GM12892 (cell line): ENCODE measurements around the gene FBXW8.

Source experiments
- POLR2A ChIP-seq: IDR thresholded peaks from 2 replicates; pipeline ENCODE4 v1.6.1; 2011; ENCODE audit warnings: low read depth, low read length, control low read depth
- POLR2AphosphoS5 ChIP-seq: IDR thresholded peaks from 2 replicates; pipeline ENCODE4 v1.6.1; 2011; ENCODE audit warnings: low read depth, low read length, control low read depth

DNA sequence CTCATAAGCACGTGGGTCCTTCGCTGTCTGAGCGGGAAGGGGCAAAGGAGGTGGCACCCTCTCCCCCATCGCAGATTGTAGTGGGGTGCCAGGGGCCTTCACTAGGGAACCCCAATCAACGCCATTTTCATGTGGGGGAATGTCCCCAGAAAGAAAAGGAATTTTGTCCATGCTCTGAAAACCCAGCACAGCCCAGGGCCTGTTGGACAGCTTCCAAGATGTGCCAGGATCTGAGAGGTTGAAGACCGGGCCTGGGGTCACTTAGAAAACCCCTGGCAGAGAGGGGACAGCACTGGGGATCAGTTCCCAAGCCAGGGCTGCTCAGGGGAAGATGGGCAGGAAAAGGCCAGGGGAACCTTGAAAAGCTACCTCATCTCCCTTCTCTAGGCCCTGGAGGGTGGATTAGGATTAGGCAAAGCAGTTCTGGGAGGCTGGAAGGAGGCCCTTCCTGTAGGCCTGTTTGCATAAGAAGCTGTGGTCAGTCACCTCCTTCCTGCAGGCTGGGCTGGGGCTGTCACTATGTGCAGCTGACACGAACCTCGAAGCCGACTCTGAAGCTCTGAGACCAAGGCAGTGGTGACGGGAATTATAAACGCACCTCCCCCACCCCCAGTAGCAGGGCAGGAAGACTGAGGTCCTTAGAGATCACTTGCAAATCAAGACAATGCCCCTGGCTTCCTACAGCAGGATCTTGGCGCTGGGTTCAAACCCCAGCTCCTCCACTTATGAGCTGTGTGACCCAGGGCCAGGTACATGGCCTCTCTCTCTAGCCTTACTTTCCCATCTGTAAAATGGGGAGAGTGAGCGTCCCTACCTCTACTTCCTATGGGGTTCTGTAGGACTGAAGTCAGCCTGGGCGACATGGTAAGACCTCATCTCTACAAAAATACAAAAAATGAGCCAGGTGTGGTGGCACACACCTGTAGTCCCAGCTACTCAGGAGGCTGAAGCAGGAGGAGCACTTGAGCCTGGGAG is 159.5 kb downstream of the FBXW8 start:
- TF ChIP-seq POLR2AphosphoS5 (no peak), POLR2A (no peak)
